Endothelial cell of umbilical vein (primary cell): ENCODE results near the gene ANKRD27.

Experiments
- EZH2 ChIP-seq: IDR thresholded peaks from 2 replicates; pipeline ENCODE4 v1.6.1; 2012; ENCODE audit warnings: borderline replicate concordance, low read depth, mild to moderate bottlenecking, moderate library complexity, low read length, inconsistent platforms; ENCODE audit not compliant: severe bottlenecking
- JUN ChIP-seq: IDR thresholded peaks from 2 replicates; pipeline ENCODE4 v1.6.1; 2011; ENCODE audit warnings: borderline replicate concordance, low read depth; ENCODE audit not compliant: insufficient read length, insufficient read depth
- MYC ChIP-seq: IDR thresholded peaks from one replicate; pipeline ENCODE4 v1.6.1; 2011; ENCODE audit warnings: mild to moderate bottlenecking, low read depth, low read length
- POLR2A ChIP-seq: IDR thresholded peaks from 2 replicates; pipeline ENCODE4 v1.6.1; 2012; ENCODE audit warnings: low read depth, mild to moderate bottlenecking, control low read depth, low read length
- POLR2AphosphoS5 ChIP-seq: IDR thresholded peaks from 2 replicates; pipeline ENCODE4 v1.6.1; 2012; ENCODE audit warnings: low read depth, mild to moderate bottlenecking, control low read depth, low read length, moderate library complexity; ENCODE audit not compliant: insufficient read depth
- TF ChIP-seq, protein P1 (sequence below), 2 donors: IDR thresholded peaks; 1 replicate in 1 of 2; 2 replicates in 1 of 2; pipeline ENCODE4 v1.5.1; 2011; ENCODE audit warnings: low read length in 2 of 2, mild to moderate bottlenecking in 2 of 2, moderate library complexity in 2 of 2, control low read depth in 1 of 2, inconsistent platforms in 1 of 2, low read depth in 1 of 2; ENCODE audit not compliant: insufficient read depth in 1 of 2; ENCODE audit errors: extremely low read depth in 1 of 2
- TF ChIP-seq, protein P2 (sequence below): IDR thresholded peaks from 2 replicates; pipeline ENCODE4 v1.6.1; 2011; ENCODE audit not compliant: insufficient read depth, insufficient read length

DNA sequence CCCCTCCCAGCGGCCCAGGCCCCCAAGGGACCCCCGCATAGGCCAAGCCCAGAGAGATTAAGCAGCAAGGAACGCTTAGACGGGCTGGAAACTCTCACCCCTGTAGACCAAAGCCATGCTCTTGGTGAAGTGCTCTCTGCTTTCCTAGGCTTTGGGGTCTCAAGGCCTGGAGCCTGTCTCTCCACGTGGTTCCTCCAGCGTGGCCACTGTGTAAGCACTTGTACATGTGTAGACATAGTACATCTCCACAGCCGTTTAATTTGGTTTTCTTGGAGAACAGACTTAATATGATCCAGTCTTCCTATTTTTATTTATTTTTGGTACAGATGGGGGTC lies 17.7 kb upstream of the ANKRD27 start:
- TF ChIP-seq, protein P1, sequence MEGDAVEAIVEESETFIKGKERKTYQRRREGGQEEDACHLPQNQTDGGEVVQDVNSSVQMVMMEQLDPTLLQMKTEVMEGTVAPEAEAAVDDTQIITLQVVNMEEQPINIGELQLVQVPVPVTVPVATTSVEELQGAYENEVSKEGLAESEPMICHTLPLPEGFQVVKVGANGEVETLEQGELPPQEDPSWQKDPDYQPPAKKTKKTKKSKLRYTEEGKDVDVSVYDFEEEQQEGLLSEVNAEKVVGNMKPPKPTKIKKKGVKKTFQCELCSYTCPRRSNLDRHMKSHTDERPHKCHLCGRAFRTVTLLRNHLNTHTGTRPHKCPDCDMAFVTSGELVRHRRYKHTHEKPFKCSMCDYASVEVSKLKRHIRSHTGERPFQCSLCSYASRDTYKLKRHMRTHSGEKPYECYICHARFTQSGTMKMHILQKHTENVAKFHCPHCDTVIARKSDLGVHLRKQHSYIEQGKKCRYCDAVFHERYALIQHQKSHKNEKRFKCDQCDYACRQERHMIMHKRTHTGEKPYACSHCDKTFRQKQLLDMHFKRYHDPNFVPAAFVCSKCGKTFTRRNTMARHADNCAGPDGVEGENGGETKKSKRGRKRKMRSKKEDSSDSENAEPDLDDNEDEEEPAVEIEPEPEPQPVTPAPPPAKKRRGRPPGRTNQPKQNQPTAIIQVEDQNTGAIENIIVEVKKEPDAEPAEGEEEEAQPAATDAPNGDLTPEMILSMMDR (IDR thresholded peaks at IDR 0.05; ENCODE audit: extremely low read depth in 1 of 2, insufficient read depth in 1 of 2, low read depth in 1 of 2, low read length in 2 of 2), result no peak
- no peak for TF ChIP-seq POLR2AphosphoS5
- no peak for TF ChIP-seq EZH2
- no peak for TF ChIP-seq MYC
- TF ChIP-seq JUN, result no peak
- TF ChIP-seq POLR2A, result no peak
- TF ChIP-seq, protein P2, sequence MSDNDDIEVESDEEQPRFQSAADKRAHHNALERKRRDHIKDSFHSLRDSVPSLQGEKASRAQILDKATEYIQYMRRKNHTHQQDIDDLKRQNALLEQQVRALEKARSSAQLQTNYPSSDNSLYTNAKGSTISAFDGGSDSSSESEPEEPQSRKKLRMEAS, result no peak
